Muscle of arm (tissue), 14 donors: ENCODE results near the gene ZNF467. TPM values are rescaled to one million over a fixed set of nuclear protein-coding genes. Genes with fewer than 3 reads are reported as not detected.

Experiments used
- DNase-seq: peaks from one replicate; pipeline ENCODE4 v3.0.0-alpha.2; 2013
- long read RNA-seq, 11 donors: transcript quantifications; one replicate each; lab custom pipeline, GENCODE V29; 2026
- polyA plus RNA-seq, 12 donors: library from polyadenylated mRNA; unstranded; fragments of 120-200 nt; gene quantifications; one replicate each; pipeline ENCODE4 v1.2.1, GENCODE V29; 2013; ENCODE audit not compliant: insufficient read length in 12 of 12

The ZNF467 gene, protein sequence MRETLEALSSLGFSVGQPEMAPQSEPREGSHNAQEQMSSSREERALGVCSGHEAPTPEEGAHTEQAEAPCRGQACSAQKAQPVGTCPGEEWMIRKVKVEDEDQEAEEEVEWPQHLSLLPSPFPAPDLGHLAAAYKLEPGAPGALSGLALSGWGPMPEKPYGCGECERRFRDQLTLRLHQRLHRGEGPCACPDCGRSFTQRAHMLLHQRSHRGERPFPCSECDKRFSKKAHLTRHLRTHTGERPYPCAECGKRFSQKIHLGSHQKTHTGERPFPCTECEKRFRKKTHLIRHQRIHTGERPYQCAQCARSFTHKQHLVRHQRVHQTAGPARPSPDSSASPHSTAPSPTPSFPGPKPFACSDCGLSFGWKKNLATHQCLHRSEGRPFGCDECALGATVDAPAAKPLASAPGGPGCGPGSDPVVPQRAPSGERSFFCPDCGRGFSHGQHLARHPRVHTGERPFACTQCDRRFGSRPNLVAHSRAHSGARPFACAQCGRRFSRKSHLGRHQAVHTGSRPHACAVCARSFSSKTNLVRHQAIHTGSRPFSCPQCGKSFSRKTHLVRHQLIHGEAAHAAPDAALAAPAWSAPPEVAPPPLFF
- polyA plus RNA-seq, result 10 to 100 TPM in 2 of 12 donors, 1 to 10 TPM in 9, not detected in 1; 4.8 to 15.1 (median 5.8) TPM
- long read RNA-seq, donor 1, partial matches to known transcripts, result 0 of 3 reads
- long read RNA-seq, donor 1, other reads (novel, unspliced or antisense), result 0 of 3 reads
- long read RNA-seq, donor 2, partial matches to known transcripts, result 0 of 4 reads
- long read RNA-seq, donor 2, other reads (novel, unspliced or antisense), result 0 of 4 reads
- long read RNA-seq, donor 3, partial matches to known transcripts, result 0 of 3 reads
- long read RNA-seq, donor 3, other reads (novel, unspliced or antisense), result 0 of 3 reads
- long read RNA-seq, donor 4, partial matches to known transcripts, result 0 of 3 reads
- long read RNA-seq, donor 4, other reads (novel, unspliced or antisense), result 0 of 3 reads
- long read RNA-seq, donor 5, partial matches to known transcripts, result 0 of 4 reads
- long read RNA-seq, donor 5, other reads (novel, unspliced or antisense), result 0 of 4 reads
- long read RNA-seq, donor 6, result 0 reads
- long read RNA-seq, donor 7, partial matches to known transcripts, result 0 of 2 reads
- long read RNA-seq, donor 7, other reads (novel, unspliced or antisense), result 0 of 2 reads
- long read RNA-seq, donor 8, partial matches to known transcripts, result 0 of 3 reads
- long read RNA-seq, donor 8, other reads (novel, unspliced or antisense), result 0 of 3 reads
- long read RNA-seq, donor 9, result 0 reads
- long read RNA-seq, donor 10, partial matches to known transcripts, result 0 of 1 reads
- long read RNA-seq, donor 10, other reads (novel, unspliced or antisense), result 0 of 1 reads
- long read RNA-seq, donor 11, partial matches to known transcripts, result 0 of 2 reads
- long read RNA-seq, donor 11, other reads (novel, unspliced or antisense), result 0 of 2 reads

DNA sequence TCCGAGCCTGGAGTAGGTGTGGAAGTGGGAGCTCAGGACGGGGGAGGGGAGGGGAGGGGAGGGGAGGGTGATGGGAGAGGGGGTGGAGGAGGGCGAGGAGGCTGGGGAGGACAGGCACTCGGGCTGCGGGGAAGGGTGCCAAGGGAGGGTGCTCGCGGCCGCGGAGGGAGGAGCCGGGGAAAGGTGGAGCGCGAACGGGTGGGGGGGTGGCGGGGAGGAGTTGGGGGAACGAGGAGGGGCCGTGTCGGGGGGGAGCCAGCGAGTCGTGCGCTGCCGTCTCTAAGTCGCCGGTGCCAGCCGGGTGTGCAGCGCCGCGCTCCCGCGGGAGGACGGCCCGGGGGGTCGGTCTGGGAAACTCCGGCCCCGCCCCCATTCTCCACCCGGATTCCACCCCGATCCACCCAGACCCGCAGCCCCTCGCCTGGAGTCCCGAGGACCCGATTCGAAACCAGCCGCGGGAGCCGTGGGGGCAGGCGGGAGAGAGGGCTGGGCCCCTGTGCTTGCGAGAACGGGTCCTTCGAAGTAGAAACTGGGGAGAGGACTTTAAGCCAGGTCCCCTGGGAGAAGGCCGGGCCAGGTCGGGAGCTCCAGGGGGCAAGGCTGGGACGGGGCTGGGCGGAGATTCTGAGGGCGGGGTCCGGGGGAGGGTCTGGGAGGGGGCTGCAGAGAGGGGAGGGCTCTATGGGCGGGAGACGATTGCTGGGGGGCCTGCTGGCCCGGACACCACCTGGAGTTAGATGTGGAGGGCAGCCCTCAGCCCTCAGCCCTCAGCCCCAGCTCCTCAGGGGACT, at the start of gene ZNF467:
TSS of gene ZNF467 (minus strand) at position 143 of the 791 bp plus-strand sequence. CDS start 2,556 bp downstream, outside the sequence.
- DNase-seq, result peak; percentile 48

- no peak for DNase-seq
These were observed 49.1 kb upstream of the ZNF467 start for GRCh38 chr7:149822353-149822943.

DNA sequence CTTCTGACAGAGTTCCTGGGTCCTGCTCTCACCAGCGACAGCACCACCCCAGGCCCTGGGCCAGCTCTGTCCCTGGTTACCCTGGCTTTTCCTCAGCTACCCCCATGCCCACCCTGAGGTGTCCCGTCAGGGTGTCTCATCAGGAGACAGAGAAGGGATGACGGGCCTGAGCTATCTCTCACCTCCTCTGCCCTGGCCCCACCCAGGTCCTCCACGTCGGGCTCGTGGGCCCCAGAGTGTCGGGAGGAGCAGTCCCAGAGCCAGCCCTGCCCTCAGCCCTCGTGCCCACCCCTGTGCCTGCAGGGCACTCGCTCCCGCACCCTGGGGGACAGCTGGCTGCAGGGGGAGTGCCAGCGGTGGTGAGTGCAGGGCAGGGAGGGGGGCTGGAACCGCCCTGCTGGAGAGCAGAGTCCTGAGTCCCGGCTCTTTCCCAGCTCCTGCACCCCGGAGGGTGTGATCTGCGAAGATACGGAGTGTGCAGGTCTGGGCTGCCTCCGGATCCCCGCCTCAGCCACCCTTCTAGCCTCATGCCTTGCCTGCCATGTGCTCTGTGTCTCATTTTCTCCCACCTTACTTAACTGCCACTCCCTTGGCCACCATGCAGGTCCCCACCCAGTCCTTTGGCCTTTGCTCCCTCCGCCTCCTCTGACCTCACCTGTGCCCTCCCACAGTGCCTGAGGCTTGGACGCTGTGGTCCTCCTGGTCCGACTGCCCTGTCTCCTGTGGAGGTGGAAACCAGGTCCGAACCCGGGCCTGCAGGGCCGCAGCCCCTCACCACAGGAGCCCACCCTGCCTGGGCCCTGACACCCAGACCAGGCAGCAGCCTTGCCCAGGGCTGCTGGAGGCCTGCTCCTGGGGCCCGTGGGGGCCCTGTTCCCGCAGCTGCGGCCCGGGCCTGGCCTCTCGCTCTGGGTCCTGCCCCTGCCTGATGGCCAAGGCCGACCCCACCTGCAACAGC, 48.1 kb upstream of the ZNF467 start:
- DNase-seq, result no peak

DNA sequence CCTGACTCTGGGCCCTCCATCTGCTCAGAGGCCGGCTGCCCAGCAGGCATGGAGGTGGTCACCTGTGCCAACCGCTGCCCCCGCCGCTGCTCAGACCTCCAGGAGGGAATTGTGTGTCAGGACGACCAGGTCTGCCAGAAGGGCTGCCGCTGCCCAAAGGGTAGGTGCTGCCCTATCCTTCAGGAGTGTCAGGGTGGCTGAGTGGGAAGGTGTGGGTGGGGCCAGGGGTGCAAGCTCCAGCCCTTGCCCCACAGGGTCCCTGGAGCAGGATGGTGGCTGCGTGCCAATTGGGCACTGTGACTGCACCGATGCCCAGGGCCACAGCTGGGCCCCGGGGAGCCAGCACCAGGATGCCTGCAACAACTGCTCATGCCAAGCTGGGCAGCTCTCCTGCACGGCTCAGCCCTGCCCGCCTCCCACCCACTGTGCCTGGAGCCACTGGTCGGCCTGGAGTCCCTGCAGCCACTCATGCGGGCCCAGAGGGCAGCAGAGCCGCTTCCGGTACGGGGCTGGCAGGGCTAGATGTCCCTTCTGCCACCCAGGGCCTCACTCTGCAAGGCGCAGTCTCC, 47.3 kb upstream of the ZNF467 start:
- no peak for DNase-seq

DNA sequence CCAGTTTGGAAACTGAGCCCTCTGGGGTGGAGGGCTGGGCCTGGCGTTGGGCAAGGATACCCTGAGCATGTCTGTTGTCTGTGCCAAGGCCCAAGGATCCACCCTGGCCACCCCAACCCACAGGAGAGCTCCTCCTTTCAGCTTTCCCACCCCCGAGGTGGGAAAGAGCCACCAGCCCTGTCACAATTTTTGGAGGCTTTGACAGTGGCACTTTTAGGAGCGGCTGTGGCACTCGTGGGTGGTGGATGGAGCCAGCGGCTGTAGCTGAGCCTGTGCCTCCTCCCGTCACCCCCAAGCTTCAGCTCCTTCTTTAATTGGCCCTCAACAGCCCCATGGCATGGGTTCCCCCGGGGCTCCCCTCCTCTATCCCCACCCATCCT, 46.6 kb upstream of the ZNF467 start:
- DNase-seq, result no peak

DNA sequence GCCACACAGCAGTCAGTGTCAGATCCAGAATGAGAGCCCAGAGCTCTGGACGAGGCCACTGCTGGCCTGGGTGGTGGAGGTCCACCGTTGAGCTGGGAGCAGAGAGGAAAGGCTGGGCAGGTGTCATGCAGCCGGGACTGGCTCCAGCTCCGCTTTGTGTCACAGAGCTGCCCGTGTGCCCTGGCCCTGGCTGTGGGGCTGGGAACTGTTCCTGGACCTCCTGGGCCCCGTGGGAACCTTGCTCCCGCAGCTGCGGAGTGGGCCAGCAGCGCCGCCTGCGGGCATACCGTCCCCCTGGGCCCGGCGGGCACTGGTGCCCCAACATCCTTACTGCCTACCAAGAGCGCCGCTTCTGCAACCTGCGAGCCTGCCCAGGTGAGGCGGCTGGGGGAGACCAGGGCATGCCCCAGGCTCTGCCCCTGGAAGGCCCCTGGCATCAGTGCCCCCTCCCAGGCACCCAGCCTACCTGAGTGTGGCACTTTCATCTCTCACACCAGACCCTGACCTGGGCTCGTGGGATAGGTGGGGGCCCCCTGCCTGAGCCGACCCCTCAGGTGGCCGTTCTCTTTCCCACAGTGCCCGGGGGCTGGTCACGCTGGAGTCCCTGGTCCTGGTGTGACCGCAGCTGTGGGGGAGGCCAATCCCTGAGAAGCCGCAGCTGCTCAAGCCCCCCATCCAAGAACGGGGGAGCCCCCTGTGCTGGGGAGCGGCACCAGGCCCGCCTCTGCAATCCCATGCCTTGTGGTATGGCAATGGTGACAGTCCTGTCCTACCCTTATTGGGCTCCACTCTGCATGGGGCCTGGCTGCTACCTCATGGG, 46.0 kb upstream of the ZNF467 start:
- no peak for DNase-seq

- DNase-seq, result no peak
These were observed 45.1 kb upstream of the ZNF467 start for GRCh38 chr7:149818536-149818840.

DNA sequence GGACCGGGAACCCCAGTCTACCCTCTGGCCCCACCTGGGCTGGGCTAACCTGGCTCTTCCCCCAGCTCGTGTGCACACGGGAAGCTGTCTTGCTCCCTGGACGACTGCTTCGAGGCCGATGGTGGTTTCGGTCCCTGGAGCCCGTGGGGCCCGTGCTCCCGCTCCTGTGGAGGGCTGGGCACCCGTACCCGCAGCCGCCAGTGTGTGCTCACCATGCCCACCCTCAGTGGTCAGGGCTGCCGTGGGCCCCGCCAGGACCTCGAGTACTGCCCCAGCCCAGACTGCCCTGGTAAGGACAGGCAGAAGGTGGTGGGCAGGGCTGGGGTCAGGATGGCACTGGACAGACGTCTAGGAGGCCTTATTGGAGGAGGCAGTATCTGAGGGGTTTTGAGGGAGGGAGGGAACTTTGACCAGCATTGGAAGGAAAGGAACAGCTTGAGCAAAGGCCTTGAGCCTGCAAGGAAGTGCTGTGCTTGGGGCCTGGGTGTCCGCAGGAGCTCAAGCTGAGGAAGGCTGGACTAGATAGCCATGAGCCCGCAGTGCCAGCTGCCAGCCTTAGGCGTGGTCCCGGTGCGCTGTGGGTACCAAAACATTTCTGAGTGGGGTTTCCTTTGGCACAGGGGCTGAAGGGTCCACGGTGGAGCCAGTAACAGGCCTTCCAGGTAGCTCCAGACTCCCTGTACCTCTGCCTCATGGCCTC, 44.6 kb upstream of the ZNF467 start:
- DNase-seq, result no peak

DNA sequence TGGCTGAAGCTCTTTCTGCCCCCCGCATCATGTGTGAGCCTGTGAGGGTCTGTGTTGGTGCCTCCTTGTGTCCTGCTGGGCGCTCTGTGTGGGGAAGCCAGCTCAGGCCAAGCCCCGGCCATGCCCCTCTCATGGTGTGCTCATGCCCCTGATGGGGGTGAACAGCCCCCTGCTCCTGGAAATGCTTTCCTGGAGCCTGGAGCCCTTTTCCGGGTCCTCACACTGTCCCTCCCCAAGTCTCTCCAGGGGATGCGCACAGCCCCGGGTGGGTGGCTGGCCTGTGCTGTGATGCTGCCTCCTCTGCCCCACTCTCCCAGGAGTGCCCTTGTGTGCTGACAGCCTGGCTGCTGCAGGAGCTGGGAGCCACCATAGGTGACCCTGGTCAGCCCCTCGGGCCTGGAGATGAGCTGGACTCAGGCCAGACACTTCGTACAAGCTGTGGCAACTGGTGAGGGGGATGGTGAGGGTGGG, 43.9 kb upstream of the ZNF467 start:
- no peak for DNase-seq

DNA sequence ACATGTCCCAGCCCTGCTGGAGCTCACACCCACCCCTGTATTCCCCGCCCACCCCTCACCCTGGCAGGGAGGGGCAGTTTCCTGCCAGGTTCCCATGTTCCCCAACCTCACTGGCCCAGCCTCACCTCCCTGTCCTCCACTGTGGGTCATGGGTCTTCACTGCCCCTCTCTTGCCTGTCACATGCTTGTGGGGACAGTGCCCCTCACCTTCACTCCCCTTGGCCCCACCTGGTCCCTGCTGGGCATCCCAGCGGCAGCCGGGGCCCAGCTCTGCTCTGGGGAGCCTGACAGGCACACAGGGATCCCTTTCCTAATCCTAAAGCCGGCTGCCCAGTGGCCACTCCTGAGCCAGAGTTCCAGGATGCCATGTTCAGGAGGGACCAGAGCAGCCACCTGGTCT, 43.4 kb upstream of the ZNF467 start:
- no peak for DNase-seq

GRCh38 chr7:149816267-149816751, 42.9 kb upstream of the ZNF467 start:
- DNase-seq, result no peak

DNA sequence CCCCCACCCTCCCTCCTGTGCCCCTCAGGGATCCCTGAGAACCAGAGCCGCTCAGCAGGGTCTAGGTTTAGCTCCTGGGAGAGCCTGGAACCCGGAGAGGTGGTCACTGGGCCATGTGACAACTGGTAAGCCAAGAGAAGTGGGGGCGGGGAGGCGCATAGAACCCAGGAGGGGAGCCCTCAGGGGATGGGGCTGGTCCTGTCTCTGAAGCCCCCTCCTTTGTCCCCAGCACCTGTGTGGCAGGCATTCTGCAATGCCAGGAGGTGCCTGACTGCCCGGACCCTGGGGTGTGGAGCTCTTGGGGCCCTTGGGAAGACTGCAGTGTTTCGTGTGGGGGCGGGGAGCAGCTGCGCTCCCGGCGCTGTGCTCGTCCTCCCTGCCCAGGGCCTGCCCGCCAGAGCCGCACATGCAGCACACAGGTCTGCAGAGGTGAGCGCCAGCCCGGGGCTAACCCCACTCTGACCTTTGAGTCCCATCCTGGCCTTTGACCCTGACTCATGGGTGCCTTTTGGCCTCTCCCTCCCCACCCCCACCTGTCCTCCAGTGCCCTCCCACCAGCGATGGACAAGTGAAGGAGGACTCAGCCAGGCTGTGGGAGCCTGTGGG, 42.4 kb upstream of the ZNF467 start:
- no peak for DNase-seq

- no peak for DNase-seq
These were observed 41.7 kb upstream of the ZNF467 start for GRCh38 chr7:149815121-149815520.

DNA sequence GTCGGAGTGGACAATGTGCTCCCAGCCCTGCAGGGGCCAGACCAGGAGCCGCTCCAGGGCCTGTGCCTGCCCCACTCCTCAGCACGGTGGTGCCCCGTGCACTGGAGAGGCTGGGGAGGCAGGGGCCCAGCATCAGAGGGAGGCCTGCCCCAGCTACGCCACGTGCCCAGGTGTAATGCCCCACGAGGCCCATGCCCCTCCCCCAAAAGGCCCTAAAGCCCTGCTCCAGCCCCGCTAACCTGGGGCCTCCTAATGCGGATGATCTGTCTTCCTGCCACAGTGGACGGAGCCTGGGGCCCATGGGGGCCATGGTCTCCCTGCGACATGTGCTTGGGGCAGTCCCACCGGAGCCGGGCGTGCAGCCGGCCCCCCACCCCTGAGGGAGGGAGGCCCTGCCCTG, 41.1 kb upstream of the ZNF467 start:
- no peak for DNase-seq

DNA sequence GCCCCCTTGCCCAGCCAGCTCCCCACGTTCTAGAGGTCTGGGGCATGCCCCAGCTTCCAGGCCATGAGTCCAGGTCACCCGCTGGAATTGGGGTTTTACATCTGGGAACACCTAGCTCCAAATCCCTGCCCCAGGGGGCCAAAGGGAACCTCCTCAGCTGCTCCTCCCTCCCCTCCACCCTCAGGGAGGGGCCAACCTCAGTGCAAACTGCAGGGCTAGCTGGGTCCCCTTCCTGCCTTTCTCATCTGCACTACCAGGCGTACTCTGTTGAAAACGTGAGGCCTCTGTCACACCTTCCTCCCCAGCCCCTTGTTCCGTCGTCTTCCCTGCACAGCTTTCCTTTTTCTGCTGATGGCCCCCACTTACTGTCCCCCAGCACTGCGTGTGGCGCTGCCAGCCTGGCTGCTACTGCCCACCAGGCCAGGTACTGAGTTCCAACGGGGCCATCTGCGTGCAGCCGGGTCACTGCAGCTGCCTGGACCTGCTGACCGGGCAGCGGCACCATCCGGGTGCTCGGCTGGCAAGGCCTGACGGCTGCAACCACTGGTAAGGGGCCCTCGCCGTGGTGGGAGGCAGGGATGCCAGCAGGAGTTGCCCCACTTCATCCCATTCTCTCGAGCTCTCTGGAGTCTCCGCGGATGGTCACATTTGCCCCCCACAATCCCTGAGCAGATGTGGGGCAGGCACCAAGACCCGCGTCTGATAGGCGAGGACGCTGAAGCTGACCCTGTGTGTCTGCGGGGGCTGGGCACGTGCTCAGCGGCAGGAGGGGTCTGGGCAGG, 40.1 kb upstream of the ZNF467 start:
- DNase-seq, result no peak
